ENCODE data around the gene GRIK1. TPM values are rescaled to one million over a fixed set of nuclear protein-coding genes. Genes with fewer than 3 reads are reported as not detected.
"Not testable (repeated sequence)": the region's sequence is repeated elsewhere in the genome, so short reads cannot be mapped to it uniquely, and the experiment has no call there.

GRIK1 gene
- total and polyA plus RNA-seq, 2 experiments from 2014 or later, result 0.05 TPM; not detected in 1

DNA sequence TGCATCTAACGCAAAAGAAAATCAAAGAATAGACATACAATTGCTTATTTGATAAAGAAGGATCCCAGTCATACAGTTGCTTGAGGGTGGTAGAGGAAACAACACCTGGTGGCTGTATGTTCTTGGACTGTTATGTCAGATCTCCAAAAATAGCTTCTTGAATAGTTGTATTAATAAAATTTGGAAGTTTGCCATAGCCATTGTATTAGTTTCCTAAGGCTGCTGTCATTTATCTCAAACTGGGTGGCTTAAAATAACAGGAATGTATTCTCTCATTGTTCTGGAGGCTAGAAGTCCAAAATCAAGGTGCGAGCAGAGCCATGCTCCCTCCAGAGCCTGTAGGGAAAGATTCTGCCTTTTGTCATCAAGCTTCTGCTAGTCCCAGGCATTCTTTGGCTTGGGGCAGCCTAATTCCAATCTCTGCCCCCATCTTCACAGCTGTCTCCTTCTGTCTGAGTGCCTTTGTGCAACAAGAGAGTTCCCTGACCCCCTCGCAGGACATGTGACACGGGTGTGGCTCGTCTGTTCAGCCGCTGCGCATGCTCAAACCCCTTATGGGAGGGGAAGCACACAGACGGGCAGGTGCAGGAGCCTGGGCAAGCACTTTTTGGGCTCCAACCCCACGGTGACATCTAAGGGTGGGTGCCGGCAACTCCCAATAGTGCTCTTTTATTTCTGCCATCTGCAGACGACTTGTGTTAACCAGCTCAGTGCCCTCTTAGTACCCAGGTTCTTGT lies 21.7 kb upstream of the GRIK1 start:
- no peak for TF ChIP-seq CTCF (IDR thresholded peaks at IDR 0.05; ENCODE audit: low read depth, low read length)
- Histone ChIP-seq H3K27me3 (no peaks in the 10 kb centered on the region), H3K27ac (no peak overlapping the region)

GRCh38 chr21:29958551-29958950 lies 18.8 kb upstream of the GRIK1 start:
- Histone ChIP-seq H3K27ac (no peak overlapping the region), H3K9me3 (ENCODE audit: low read depth) (no peaks in the 10 kb centered on the region), H3K36me3 (no peaks in the 10 kb centered on the region), H3K4me1 (ENCODE audit: low read depth) (no peaks in the 10 kb centered on the region), H3K4me3 (no peak overlapping the region), H3K27me3 (no peaks in the 10 kb centered on the region)
- TF ChIP-seq CTCF (IDR thresholded peaks at IDR 0.05; ENCODE audit: low read depth, low read length), result no peak
- DNase-seq (ENCODE audit: low read depth in 1 of 2, low spot score in 1 of 2), result peak in 1 of 2 donors; percentile 33

More for the DNA sequence above, 21.7 kb upstream of the GRIK1 start:
- H3K9me3 ChIP-seq (ENCODE audit: low read depth), result no peaks in the 10 kb centered on the region
- no peak overlapping the region for H3K4me3 ChIP-seq
- H3K36me3 ChIP-seq, result no peaks in the 10 kb centered on the region
- no peaks in the 10 kb centered on the region for H3K4me1 ChIP-seq (ENCODE audit: low read depth)
- no peak for DNase-seq (ENCODE audit: low read depth in 1 of 2, low spot score in 1 of 2)

DNA sequence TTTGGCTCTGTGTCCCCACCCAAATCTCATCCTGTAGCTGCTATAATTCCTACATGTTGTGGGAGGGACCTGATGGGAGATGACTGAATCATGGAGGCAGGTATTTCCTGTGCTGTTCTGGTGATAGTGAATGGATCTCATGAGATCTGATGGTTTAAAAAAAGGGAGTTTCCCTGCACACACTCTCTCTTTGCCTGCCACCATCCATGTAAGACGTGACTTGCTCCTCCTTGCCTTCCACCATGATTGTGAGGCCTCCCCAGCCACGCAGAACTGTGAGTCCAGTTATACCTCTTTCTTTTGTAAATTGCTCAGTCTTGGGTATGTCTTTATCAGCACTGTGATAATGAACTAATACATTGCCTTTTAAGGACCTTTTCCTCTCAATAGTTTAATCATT lies 18.2 kb upstream of the GRIK1 start:
- not testable (repeated sequence) for H3K9me3 ChIP-seq (ENCODE audit: low read depth); H3K4me1 ChIP-seq (ENCODE audit: low read depth); H3K27me3 ChIP-seq; DNase-seq (ENCODE audit: low read depth in 1 of 2, low spot score in 1 of 2); H3K27ac ChIP-seq; H3K4me3 ChIP-seq; H3K36me3 ChIP-seq

DNA sequence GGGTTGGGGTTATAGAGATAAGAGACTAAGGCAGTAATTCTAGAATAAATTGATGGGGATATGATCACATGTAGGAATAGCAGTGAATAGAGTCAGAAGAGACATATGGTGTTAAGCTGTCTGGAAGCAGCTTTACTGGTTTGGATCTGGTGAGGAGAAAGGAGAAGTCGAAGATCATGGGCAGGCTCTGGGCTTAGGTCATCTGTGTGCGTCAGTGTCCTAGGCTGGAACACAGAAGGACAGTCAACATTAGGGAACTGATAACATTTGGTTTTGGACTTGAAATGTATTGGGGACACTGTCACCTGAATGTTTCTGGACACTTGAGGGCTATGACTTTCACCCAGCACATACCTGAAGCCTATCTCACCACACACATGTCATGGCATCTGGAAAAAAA lies 13.9 kb upstream of the GRIK1 start:
- Histone ChIP-seq H3K4me3 (no peak overlapping the region), H3K36me3 (no peaks in the 10 kb centered on the region), H3K9me3 (ENCODE audit: low read depth) (no peaks in the 10 kb centered on the region), H3K27ac (no peak overlapping the region), H3K27me3 (peaks cover 12% of the 10 kb centered on the region), H3K4me1 (ENCODE audit: low read depth) (no peaks in the 10 kb centered on the region)
- no peak for DNase-seq (ENCODE audit: low read depth in 1 of 2, low spot score in 1 of 2)
- no peak for TF ChIP-seq CTCF (IDR thresholded peaks at IDR 0.05; ENCODE audit: low read depth, low read length)

DNA sequence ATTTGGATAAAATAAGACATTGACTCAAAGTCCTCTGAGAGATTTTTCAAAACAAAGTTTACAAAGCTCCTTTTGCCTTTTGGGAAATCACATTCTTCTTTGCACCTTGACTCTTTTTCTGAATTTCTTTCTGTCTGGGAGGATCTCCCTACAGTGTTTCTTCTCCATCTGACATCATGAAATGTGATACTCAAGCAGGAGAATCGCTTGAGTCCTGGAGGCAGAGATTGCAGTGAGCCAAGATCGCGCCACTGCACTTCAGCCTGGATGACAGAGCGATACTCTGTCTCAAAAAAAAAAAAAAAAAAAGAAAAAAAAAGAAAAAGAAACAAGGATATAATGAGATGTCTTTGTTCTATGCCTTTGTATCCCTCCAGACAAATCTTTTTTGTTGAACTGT lies 13.3 kb upstream of the GRIK1 start:
- Histone ChIP-seq H3K9me3 (ENCODE audit: low read depth) (no peaks in the 10 kb centered on the region), H3K36me3 (no peaks in the 10 kb centered on the region), H3K27ac (no peak overlapping the region), H3K4me3 (no peak overlapping the region), H3K4me1 (ENCODE audit: low read depth) (no peaks in the 10 kb centered on the region), H3K27me3 (peaks cover 12% of the 10 kb centered on the region)
- no peak for TF ChIP-seq CTCF (IDR thresholded peaks at IDR 0.05; ENCODE audit: low read depth, low read length)
- peak in 1 of 2 donors; percentile 15 for DNase-seq (ENCODE audit: low read depth in 1 of 2, low spot score in 1 of 2)

DNA sequence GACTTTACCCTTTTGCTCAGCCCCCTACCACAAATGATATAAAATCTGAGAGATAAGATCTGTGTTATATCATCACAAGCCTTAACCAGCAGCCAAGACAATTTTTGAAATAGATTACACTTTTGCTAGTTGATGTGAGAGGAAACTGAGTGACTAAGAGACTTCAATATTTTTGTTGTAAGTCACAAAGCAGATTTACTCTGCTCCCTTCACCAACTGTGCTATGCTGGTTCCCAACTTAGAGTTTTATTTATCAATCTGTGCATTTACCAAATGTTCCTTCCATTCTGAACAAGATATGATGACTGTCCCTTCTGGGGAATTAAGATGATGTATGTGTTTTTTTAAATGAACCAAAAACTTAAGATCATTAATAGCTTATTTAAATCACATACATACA lies 12.1 kb upstream of the GRIK1 start:
- Histone ChIP-seq H3K27me3 (peaks cover 22% of the 10 kb centered on the region), H3K36me3 (no peaks in the 10 kb centered on the region), H3K9me3 (ENCODE audit: low read depth) (no peaks in the 10 kb centered on the region), H3K27ac (no peak overlapping the region), H3K4me1 (ENCODE audit: low read depth) (no peaks in the 10 kb centered on the region), H3K4me3 (no peak overlapping the region)
- no peak for TF ChIP-seq CTCF (IDR thresholded peaks at IDR 0.05; ENCODE audit: low read depth, low read length)
- DNase-seq (ENCODE audit: low read depth in 1 of 2, low spot score in 1 of 2), result no peak

Measured in cardiac muscle cell (in vitro differentiated cells and primary cell).